ENCODE data around the gene PTPRN2.

DNA sequence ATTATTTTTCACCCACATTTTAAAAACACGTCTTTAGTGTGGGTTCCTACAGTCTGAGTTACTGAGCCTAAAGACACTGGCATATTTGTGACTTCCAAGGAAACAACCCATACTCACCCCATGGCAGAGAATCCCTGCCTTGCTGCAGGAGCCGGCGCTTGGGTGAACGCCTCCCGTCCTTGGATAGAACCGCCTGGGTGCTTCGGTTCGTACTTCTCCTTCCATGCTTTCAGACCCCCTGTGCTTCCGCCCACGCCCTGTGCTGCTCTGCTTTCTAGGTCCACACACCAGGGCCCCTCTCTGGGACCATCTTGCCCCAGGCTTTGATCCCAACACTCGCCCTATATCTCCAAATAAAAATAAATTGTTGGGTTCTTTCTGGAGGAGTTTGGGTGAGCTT is 125.8 kb downstream of the PTPRN2 start:
- TF ChIP-seq, protein P1, sequence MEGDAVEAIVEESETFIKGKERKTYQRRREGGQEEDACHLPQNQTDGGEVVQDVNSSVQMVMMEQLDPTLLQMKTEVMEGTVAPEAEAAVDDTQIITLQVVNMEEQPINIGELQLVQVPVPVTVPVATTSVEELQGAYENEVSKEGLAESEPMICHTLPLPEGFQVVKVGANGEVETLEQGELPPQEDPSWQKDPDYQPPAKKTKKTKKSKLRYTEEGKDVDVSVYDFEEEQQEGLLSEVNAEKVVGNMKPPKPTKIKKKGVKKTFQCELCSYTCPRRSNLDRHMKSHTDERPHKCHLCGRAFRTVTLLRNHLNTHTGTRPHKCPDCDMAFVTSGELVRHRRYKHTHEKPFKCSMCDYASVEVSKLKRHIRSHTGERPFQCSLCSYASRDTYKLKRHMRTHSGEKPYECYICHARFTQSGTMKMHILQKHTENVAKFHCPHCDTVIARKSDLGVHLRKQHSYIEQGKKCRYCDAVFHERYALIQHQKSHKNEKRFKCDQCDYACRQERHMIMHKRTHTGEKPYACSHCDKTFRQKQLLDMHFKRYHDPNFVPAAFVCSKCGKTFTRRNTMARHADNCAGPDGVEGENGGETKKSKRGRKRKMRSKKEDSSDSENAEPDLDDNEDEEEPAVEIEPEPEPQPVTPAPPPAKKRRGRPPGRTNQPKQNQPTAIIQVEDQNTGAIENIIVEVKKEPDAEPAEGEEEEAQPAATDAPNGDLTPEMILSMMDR (IDR thresholded peaks at IDR 0.05), result no peak
- no peak for TF ChIP-seq POLR2AphosphoS5 (IDR thresholded peaks at IDR 0.05; ENCODE audit: low read depth, low read length)
